HG03378 (cell line): ENCODE measurements around the gene ZNF574.
"Not testable (repeated sequence)": the region's sequence is repeated elsewhere in the genome, so short reads cannot be mapped to it uniquely, and the experiment has no call there.

Experiments
- ATAC-seq: cut with Tn5 transposase; IDR thresholded peaks from one replicate; pipeline ENCODE4 v1.9.1; 2021; ENCODE audit warnings: mild to moderate bottlenecking, moderate library complexity; ENCODE audit not compliant: unreplicated experiment

Gene ZNF574, protein sequence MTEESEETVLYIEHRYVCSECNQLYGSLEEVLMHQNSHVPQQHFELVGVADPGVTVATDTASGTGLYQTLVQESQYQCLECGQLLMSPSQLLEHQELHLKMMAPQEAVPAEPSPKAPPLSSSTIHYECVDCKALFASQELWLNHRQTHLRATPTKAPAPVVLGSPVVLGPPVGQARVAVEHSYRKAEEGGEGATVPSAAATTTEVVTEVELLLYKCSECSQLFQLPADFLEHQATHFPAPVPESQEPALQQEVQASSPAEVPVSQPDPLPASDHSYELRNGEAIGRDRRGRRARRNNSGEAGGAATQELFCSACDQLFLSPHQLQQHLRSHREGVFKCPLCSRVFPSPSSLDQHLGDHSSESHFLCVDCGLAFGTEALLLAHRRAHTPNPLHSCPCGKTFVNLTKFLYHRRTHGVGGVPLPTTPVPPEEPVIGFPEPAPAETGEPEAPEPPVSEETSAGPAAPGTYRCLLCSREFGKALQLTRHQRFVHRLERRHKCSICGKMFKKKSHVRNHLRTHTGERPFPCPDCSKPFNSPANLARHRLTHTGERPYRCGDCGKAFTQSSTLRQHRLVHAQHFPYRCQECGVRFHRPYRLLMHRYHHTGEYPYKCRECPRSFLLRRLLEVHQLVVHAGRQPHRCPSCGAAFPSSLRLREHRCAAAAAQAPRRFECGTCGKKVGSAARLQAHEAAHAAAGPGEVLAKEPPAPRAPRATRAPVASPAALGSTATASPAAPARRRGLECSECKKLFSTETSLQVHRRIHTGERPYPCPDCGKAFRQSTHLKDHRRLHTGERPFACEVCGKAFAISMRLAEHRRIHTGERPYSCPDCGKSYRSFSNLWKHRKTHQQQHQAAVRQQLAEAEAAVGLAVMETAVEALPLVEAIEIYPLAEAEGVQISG

DNA sequence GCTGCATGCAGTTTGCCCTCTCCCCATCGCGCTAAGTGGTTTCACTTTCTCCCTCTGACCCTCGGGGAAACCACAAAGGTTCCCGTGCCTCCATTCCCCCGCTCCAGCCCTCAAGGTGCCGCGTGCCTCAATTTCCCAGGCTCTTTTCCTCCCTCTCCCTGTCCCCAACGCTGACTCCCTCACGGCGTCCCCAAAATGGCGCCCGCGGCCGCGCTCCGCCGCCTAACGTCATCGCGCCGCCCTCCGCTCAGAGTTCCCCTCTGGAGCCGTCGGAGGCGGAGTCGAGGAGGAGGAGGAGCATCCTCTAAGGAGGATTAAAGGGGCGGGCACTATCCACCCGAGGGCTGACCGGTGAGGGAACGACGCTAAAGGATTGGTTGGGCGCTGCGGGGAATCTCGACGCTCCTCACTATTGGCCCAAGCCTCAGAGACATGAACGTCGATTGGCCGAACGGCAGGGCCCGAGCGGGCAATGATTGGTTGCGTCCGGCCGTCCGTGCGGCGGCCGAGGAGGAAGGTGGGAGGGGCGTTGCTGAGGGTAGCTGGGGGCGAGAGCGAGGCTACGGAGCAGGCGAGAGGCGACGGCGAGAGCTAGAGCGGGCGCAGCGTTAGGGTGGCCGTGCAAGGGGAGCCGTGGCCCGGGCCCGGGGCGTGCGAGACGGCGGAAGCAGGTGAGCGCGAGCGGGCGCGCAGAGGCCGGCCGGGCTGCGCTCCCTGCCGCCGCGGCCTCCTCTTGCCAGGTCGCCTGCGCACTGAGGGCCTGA lies at the start of gene ZNF574:
Gene ZNF574, plus strand, starts transcription at position 551 of the 764 bp plus-strand sequence. CDS start 2,441 bp downstream, outside the sequence.
- peak; percentile 94 for ATAC-seq

DNA sequence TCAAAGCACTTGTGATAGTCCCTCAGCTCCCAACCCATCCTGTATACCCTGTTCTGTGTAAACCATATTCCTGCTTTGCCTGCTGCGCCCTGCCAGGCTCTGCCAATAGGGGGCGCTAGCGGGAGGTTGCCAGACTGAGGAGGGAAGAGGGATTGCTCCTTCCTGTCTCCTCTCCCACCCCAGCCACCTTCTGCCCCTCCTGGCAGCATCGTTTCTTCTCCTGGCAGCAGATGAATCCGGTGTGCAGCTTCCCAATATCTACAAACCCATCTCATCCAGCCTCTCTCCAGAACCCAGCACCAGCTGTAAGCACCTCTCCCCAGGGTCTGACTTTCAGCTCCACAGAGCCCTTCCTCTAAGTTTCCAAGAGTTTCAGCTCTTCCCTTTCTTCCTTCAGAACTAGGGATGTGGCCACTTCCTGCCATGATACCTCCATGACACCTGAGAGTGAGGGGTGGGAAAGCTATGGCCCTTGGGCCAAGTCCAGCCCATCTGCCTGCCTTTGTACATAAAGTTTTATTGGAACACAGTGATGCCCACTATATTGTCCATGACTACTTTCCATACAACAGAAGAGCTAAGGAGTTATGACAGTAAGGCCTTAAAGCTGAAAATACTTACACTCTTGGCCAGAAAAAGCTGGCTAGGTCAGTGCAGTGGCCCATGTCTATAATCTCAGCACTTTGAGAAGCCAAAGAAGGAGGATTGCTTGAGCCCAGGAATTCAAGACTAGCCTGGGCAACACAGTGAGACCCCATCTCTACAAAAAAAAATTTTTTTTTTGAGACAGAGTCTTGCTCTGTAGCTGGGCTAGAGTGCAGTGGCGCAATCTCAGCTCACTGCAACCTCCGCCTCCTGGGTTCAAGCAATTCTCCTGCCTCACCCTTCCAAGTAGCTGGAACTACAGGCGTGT lies 47.4 kb upstream of the ZNF574 start:
- no peak for ATAC-seq

DNA sequence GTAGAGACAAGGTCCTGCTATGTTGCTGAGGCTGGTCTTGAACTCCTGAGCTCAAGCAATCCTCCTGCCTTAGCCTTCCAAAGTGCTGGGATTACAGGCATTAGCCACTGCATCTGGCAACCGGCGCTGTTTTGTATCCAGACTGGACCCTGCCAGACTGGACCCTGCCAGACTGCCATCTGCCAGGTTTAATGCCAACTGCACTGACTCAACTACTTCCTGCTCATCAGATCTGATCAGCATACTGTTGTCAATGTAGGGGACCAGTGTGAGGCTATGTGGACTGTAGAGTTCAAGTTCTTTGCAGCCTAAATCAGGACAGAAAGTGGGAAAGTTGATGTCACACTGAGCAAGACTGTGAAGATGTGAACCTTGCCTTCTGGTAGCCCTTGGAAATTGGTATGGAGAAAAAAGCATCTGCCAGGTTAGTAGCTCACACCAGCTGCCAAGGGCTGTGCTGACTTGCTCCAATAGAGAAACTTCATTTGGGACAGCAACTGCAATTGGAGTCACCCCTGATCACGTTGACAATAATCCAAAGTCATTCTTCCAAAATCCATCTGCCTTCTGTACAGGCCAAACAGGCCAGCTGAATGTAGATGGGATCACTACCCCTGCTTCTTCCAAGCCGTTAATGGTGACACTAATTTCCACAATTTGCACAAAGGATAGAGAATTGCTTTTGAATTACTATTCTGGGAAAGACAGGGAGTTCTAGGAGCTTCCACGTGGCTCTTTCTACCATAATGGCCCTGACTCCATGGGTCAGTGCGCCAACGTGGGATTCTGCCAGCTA lies 45.1 kb upstream of the ZNF574 start:
- no peak for ATAC-seq

DNA sequence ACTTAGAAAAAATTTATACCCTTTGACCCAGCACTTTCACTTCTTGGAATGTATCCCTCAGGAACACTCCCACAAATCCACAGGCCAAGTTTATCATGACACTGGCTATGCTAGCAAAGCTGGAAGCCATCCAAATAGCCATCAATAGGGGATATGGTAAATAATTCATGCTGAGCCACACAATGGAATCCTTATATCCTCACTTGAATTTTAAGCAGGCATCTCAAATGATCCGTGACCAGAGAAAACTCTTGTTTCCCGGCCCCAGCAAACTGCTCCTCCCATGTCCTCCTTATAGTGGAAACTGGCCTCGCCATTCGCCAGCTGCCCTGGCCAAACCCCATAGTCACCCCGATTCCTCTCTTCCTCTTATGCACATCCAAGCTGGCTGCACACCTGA lies 43.5 kb upstream of the ZNF574 start:
- no peak for ATAC-seq

DNA sequence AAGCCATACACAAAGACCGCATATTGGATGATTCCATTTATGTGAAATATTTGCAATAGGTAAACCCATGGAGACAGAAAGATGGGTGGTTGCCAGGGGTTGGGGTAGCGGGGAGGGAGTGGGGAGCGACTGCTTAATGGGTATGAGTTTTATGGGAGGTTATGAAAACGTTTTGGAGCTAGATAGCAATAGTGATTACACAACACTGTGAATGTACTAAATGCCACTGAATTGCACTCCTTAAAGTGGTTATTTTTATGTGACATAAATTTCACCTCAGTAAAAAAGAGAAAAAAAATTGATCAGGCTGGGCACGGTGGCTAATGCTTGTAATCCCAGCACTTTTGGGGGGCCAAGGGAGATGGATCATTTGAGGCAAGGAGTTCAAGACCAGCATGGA lies 42.6 kb upstream of the ZNF574 start:
- ATAC-seq = no peak

DNA sequence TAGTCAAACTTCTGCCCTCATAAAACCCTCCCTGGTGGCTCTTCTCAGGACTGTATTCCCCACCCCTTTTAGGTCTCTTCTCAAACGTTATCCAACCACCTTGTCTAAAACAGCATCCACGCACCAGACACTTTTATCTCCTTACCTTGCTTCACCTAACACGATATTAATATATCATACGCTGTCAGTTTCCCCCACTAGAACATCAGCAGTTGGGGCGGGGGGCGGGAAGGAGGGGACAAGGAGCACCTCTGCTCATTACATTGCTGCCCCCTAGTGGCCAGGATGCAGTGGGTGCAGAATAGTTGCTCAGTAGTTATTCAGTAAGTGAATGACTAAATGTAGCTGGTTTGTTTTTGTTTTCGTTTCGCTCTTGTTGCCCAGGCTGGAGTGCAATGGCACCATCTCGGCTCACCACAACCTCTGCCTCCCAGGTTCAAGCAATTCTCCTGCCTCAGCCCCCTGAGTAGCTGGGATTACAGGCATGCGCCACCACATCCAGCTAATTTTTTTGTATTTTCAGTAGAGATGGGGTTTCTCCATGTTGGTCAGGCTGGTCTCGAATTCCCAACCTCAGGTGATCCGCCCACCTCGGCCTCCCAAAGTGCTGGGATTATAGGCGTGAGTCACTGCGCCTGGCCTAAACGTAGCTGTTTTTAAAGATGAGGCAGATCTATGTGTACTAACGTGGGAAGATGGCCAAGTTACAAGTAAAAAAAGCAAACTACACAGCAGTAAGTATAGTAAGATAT lies 41.1 kb upstream of the ZNF574 start:
- ATAC-seq = not testable (repeated sequence)

DNA sequence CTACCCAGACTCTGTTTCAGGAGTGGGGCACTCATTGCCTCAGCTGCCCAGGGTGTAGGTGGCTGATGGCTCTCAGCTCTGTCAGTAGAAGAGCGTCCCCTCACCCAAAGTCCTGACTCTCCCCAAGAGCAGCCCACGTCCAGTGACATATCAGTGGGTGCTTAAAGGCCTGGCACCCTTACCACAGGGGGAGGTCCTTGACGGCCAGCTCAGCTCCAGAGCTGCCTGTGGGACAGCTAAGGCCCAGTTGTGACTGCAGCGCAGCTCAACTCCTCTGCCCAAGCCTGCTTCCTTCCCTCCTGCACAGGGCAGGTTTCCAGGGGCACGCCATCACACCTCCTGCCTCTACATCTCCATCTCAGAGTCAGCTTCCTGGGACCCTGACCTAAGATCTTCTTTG lies 38.3 kb upstream of the ZNF574 start:
- no peak for ATAC-seq

DNA sequence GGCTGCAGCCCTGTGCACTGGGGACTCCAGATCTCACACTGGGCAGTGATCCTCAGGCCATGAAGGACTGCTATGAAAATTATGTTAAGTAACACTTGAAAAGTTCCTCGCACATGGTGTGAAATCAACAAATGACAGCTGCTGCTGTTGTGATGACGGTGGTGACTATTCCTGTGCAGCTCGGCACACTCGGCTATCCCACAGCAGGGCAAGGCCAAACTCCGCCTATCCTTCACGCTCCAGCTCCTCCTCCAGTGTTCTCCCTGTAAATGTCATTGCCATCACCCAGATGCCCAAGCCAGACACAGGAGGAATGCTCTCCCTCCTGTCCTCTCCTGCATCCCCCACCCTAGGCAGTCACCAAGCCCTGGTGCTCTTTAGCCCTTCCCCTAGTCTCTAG lies 37.3 kb upstream of the ZNF574 start:
- no peak for ATAC-seq

DNA sequence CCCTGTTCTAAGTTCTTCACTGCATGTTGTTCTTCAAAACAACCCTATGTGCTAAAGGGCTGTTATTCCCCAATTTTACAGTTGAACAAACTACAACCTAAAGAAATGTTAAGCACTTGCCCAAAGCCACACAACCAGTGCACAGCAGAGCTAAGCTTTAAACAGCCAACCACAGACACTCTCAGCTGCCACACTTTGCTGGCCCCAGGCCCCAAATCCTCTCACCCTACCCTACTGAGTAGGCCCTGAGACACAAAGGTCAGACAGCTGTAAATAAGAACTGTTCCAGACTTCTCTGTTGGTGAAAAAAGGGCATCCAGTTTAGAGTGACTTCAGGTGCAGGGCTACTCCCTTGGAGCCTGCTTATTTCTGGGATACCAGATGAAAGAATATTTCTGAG lies 35.9 kb upstream of the ZNF574 start:
- no peak for ATAC-seq

DNA sequence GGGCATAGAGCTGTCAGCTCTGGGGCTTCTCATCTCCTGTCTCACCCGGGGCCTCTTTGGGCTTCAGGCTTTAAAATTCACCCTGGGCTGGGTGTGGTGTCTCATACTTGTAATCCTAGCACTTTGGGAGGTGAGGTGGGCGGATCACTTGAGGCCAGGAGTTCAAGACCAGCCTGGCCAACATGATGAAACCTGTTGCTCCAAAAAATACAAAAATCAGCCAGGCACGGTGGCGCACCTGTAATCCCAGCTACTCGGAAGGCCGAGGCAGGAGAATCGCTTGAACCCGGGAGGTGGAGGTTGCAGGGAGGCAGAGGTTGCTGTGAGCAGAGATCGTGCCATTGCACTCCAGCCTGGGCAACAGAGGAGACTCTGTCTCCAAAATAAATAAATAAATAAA lies 35.5 kb upstream of the ZNF574 start:
- not testable (repeated sequence) for ATAC-seq

DNA sequence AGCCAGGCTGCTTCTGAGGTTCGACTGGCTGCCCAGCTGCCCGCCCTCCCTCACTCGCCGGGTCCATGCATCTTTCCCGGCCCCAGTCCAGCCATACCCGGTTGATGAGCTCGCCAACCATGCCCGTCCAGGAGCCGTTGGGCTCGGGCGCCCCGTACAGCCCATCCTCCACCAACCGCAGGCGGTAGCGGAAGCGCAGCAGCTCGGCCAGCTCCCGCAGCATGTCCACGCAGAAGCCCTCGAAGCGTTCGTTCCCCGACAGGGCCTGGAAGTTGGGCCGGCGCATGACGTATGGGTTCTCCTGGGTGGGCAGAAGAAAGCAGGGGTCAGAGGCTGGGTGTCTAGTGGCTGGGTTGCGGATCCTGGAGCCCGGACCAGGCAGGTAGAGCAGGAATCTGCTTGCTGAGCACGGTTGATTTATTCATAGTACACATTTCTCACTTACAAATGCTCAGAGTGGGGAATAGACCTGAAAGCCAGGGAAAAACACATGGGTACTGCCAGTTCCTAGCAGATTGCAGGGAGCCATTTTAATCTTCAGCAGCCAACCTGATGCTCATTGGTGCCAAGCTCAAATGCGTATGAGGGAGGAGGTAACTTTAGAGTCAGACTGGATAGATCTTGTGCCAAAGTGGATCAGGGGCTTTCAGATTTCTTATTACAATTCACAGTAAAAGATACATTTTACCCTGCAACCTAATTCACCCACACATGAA lies 33.4 kb upstream of the ZNF574 start:
- no peak for ATAC-seq

DNA sequence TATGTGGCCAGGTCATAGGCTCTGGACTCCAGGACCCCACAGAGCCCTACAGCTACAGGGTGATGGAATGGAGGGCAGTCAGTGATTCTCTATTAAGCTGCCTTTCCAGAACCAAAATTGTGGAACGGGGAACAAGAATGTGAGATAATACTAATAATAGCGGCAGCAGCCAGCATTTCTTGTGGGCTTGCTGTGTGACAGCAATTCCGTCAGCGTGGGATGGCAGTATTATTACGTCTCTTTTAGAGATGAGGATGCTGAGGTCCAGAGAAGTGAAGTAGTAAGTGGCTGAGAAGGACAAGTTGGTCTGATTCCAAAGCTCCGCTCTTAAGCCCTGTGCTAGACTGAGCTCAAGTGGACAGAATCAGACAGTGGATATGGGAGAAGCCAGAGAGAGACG lies 30.4 kb upstream of the ZNF574 start:
- ATAC-seq = no peak

DNA sequence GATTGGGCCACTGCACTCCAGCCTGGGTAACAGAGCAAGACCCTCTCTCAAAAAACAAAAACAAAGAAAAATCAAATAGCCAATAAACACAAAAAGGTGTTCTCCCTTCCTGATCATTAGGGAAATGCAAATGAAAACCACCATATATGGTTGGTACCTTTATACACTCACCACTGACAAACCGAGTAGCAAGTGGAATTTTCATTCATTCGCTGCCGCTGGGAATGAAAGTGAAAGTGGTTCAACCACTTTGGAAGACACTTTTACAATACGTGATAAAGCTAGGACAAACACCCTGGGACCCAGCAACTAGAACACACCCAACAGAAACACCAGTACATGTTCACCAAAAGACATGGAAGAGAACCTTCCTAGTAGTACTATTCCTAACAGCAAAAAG lies 27.0 kb upstream of the ZNF574 start:
- no peak for ATAC-seq

DNA sequence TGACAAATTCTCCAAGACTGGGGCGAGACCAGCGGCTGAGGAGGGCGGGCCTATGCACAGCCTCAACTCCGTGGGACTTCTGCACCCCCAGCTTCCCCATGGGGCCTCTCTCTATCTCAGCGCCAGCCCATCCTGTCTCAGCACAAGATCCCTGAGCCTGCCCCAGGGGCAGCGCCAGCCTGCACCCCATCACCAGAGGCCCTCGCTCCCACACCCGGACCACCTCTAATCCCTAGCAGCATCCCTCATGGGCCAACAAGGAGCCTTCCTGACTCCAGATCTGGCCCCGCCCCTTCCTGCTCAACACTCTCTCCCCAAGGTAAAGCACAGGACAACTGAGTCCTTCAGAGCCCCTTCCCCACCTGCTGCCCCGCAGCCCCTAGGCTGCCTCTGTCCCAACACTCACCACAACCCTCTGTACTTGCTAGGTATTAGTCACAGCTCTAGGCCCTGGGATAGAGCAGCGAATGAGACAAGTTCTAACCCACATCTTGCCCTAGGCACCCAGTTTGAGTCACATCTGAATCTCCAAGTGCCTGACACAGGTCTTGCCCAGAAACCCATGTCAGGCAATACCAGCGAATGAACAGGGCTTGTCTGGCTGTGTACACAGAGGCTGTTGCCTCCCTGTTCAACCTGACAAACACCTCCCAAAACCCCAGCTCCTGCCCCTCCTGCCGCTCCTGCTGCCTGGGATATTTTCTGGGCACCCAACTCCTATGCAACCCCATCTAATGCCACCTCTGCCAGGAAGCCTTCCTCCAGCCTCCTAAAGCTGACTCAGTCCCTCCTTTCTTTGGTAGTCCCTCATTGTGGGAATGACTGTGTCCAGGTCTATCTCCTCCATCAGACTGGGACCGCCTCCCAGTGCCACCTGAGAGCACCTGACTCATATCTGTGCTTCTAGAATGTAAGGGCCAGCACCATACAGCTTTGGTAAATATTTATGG lies 24.5 kb upstream of the ZNF574 start:
- ATAC-seq = no peak

DNA sequence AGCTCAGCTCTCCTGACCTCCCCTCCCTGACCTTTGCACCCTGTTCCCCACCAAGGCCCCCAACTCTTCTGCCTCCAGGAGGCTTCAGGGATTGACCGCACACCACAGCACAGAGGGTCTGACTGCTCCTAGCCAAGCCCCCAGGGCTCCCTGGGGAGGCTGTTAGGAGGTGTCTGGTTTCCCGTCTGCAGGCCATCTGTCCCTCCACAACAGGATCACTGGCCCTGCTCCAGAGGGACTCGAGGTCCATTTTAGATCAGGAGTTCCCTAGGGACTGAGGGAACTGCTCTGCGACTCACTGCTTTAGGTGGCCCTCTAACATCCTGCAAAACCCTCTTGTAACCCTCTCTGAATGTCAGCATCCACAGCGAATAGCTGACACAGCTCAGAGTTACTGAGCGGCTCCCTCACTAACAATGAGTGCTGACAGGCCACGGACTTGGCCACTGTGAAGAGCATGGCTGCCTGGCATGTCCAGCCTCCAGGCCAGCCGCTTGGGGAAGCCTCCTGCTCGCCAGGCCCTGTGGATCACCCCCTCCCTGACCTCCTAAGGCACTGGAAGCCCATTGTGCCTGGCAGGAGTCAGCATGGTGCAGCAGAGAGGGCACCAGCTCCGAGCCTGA lies 23.6 kb upstream of the ZNF574 start:
- ATAC-seq = no peak
